SU-DHL-6 (cell line): ENCODE measurements around the gene NRP1.

Source experiments
- H2AFZ ChIP-seq: fragments of 200-600 bp; sonication (generic); 2 replicates; pipeline ENCODE4 v1.6.1; 2014; ENCODE audit warnings: low read depth, mild to moderate bottlenecking, moderate library complexity, mixed read lengths, antibody characterized with exemption, low read length; ENCODE audit not compliant: severe bottlenecking
- H3F3A ChIP-seq: fragments of 200-600 bp; shearing (Covaris generic); 2 replicates; pipeline ENCODE4 v1.6.0; 2016; ENCODE audit warnings: antibody characterized with exemption, mild to moderate bottlenecking; ENCODE audit not compliant: insufficient read depth
- H3K27ac ChIP-seq: fragments of 200-600 bp; sonication (generic); 2 replicates; pipeline ENCODE4 v1.5.1; 2016; ENCODE audit warnings: low read depth, mild to moderate bottlenecking, low read length, moderate library complexity, mixed read lengths
- H3K27me3 ChIP-seq: fragments of 200-600 bp; sonication (generic), shearing (Covaris generic); 2 replicates; pipeline ENCODE4 v1.6.0; 2014; ENCODE audit warnings: mild to moderate bottlenecking, low read length
- H3K36me3 ChIP-seq: fragments of 200-600 bp; sonication (generic); 2 replicates; pipeline ENCODE4 v1.6.1; 2014; ENCODE audit warnings: mild to moderate bottlenecking, low read length, mixed read lengths
- H3K4me2 ChIP-seq: fragments of 300-600, 200-600 bp; shearing (Covaris generic), sonication (generic); 2 replicates; pipeline ENCODE4 v1.6.0; 2014; ENCODE audit warnings: low read length, low read depth, mild to moderate bottlenecking; ENCODE audit not compliant: poor library complexity, severe bottlenecking
- H3K4me3 ChIP-seq: fragments of 200-600 bp; sonication (generic); 2 replicates; pipeline ENCODE4 v1.5.1; 2014; ENCODE audit warnings: antibody characterized with exemption, low read length, mild to moderate bottlenecking, mixed read lengths; ENCODE audit not compliant: insufficient read depth, poor library complexity, severe bottlenecking
- H3K79me2 ChIP-seq: fragments of 200-600 bp; sonication (generic); 2 replicates; pipeline ENCODE4 v1.6.1; 2014; ENCODE audit warnings: mild to moderate bottlenecking, low read length, moderate library complexity; ENCODE audit not compliant: insufficient read depth
- H3K9ac ChIP-seq: fragments of 200-600 bp; sonication (generic); 2 replicates; pipeline ENCODE4 v1.7.0; 2014; ENCODE audit warnings: mild to moderate bottlenecking, low read length
- H3K9me2 ChIP-seq: fragments of 200-600 bp; sonication (generic); replicated peaks from 2 replicates; pipeline ENCODE4 v1.6.1; 2014; ENCODE audit warnings: low read length; ENCODE audit not compliant: insufficient read depth
- H3K9me3 ChIP-seq: fragments of 200-600 bp; sonication (generic); 2 replicates; pipeline ENCODE4 v1.6.1; 2014; ENCODE audit warnings: low read length, mixed read lengths; ENCODE audit not compliant: insufficient read depth
- H4K20me1 ChIP-seq: fragments of 200-600 bp; sonication (generic); 2 replicates; pipeline ENCODE4 v1.6.1; 2014; ENCODE audit warnings: low read depth, mild to moderate bottlenecking, antibody characterized with exemption, low read length, moderate library complexity, mixed read lengths
- EZH2phosphoT487 ChIP-seq: fragments of 200-600 bp; sonication (generic), shearing (Covaris generic); conservative IDR thresholded peaks from 2 replicates; pipeline ENCODE4 v1.6.1; 2018; ENCODE audit warnings: mild to moderate bottlenecking, antibody characterized with exemption, low read length, moderate library complexity, mixed read lengths
- TF ChIP-seq, protein P1 (sequence below): fragments of 200-600 bp; sonication (generic); IDR thresholded peaks from one replicate; pipeline ENCODE4 v1.5.1; 2017; ENCODE audit warnings: antibody characterized with exemption, mild to moderate bottlenecking, low read length, moderate library complexity; ENCODE audit not compliant: insufficient read depth, poor library complexity, severe bottlenecking

The NRP1 gene

DNA sequence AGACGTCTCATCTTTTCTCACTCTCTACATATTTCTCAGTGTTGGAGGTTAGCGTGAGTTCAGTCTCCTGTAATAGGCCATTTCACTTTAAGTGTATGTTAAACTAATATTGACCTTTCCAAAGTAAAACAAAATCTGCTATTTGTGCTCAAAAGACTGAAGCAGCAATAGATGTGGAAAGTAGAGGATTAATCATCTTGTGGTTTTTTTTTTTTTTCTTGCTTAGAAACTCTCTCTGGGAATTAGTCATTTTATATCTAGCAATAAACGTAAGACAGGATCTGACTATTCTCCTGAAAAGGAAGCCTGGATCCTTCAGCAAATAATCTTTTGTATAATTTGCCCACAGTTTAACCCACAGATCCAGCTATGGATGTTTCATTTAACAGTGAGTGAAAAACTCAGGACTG is 81.7 kb downstream of the NRP1 start:
- no peak overlapping the region for H3K27ac ChIP-seq
- no peaks in the 10 kb centered on the region for H3K79me2 ChIP-seq
- H3K9me3 ChIP-seq, result no peaks in the 10 kb centered on the region
- TF ChIP-seq, protein P1, sequence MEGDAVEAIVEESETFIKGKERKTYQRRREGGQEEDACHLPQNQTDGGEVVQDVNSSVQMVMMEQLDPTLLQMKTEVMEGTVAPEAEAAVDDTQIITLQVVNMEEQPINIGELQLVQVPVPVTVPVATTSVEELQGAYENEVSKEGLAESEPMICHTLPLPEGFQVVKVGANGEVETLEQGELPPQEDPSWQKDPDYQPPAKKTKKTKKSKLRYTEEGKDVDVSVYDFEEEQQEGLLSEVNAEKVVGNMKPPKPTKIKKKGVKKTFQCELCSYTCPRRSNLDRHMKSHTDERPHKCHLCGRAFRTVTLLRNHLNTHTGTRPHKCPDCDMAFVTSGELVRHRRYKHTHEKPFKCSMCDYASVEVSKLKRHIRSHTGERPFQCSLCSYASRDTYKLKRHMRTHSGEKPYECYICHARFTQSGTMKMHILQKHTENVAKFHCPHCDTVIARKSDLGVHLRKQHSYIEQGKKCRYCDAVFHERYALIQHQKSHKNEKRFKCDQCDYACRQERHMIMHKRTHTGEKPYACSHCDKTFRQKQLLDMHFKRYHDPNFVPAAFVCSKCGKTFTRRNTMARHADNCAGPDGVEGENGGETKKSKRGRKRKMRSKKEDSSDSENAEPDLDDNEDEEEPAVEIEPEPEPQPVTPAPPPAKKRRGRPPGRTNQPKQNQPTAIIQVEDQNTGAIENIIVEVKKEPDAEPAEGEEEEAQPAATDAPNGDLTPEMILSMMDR, result no peak
- TF ChIP-seq EZH2phosphoT487, result no peak
- no peaks in the 10 kb centered on the region for H3K36me3 ChIP-seq
- H3K27me3 ChIP-seq, result no peaks in the 10 kb centered on the region
- H4K20me1 ChIP-seq, result no peaks in the 10 kb centered on the region
- H3K4me2 ChIP-seq, result no peak overlapping the region
- H3F3A ChIP-seq, result no peaks in the 10 kb centered on the region
- H3K9me2 ChIP-seq, result no peaks in the 10 kb centered on the region
- H2AFZ ChIP-seq, result no peak overlapping the region
- no peak overlapping the region for H3K4me3 ChIP-seq
- H3K9ac ChIP-seq, result no peak overlapping the region

DNA sequence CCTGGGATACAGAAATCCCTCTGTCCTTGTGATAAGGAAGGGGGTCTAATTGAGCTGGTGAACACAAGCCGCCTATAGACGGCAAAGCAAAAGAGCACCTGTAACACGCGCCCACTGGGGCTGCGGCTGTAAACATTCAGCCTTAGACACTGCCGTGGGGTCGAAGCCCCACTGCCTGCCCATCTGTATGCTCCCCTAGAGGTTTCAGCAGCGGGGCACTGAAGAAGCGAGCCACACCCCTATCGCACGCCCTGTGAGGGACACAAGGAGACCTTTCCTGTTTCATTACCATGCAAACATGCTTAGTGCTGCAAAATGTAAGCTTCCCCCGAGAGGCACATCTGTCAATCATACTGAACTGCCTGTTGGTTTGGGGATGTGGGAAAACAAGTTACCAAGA is 82.1 kb downstream of the NRP1 start:
- no peaks in the 10 kb centered on the region for H3K79me2 ChIP-seq
- no peaks in the 10 kb centered on the region for H4K20me1 ChIP-seq
- no peak for TF ChIP-seq EZH2phosphoT487
- TF ChIP-seq, protein P1, result no peak
- no peaks in the 10 kb centered on the region for H3K36me3 ChIP-seq
- no peak overlapping the region for H2AFZ ChIP-seq
- no peaks in the 10 kb centered on the region for H3K9me2 ChIP-seq
- H3F3A ChIP-seq, result no peaks in the 10 kb centered on the region
- no peaks in the 10 kb centered on the region for H3K27me3 ChIP-seq
- H3K4me3 ChIP-seq, result no peak overlapping the region
- H3K9ac ChIP-seq, result no peak overlapping the region
- no peaks in the 10 kb centered on the region for H3K9me3 ChIP-seq
- no peak overlapping the region for H3K27ac ChIP-seq
- no peak overlapping the region for H3K4me2 ChIP-seq

DNA sequence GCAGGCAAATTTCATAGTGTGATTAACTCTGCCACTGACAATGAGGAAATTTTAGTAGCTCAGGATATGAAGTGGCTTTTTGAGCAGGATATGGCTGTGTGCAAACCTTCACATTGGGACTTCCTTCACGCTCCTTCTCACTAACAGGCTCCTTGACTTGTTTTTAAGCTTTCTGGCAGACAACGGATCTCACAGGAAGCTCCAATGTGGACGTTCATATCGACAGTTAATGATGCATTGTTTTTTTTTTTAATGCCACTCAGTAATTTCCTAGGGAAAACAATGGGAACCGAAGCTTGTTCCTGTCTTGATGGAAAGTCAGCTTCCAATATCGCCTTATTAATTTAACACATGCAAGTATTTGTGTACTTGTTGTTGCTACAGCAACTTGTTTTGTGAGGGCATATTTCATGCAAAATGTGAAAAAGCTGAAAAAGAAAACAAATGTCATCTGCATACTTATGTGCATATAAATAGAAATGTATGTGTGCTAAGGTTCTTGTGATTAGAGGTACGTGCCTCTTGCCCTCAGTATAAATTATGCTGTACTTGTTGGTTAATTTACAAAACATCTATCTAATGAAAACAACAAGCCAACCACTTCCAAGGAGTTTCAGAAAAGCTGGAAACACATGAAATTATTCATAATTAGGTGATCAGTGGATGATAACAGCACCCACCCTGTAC is 84.7 kb downstream of the NRP1 start:
- Histone ChIP-seq H3K9me2 (no peaks in the 10 kb centered on the region), H3K9ac (no peak overlapping the region), H2AFZ (no peak overlapping the region), H3F3A (no peaks in the 10 kb centered on the region), H4K20me1 (no peaks in the 10 kb centered on the region), H3K27me3 (no peaks in the 10 kb centered on the region), H3K79me2 (no peaks in the 10 kb centered on the region), H3K27ac (no peak overlapping the region), H3K4me3 (no peak overlapping the region), H3K36me3 (no peaks in the 10 kb centered on the region), H3K4me2 (no peak overlapping the region), H3K9me3 (no peaks in the 10 kb centered on the region)
- TF ChIP-seq EZH2phosphoT487, result no peak
- TF ChIP-seq, protein P1, result no peak
